Astrocyte of the spinal cord (primary cell): ENCODE measurements around the gene RASEF.

Source experiments
- DNase-seq: peaks from one replicate; pipeline ENCODE4 v3.0.0; 2011; ENCODE audit warnings: low read depth, low spot score
- H3K4me3 ChIP-seq: 2 replicates; pipeline ENCODE4 v1.5.1; 2011; ENCODE audit warnings: low read depth, mild to moderate bottlenecking, low read length, moderate library complexity
- in situ Hi-C: cut with HindIII; loops from 2 replicates; pipeline ENCODE4 v1.10.0; 2017; ENCODE audit warnings: low sequenced_read_pairs
- TF ChIP-seq, protein P1 (sequence below): IDR thresholded peaks from 2 replicates; pipeline ENCODE4 v1.5.1; 2012; ENCODE audit warnings: low read depth, mild to moderate bottlenecking, low read length, inconsistent platforms

Gene RASEF

GRCh38 chr9:82970359-82970758 lies 92.6 kb downstream of the RASEF start:
- in situ Hi-C loops = no loop called here
- TF ChIP-seq, protein P1, sequence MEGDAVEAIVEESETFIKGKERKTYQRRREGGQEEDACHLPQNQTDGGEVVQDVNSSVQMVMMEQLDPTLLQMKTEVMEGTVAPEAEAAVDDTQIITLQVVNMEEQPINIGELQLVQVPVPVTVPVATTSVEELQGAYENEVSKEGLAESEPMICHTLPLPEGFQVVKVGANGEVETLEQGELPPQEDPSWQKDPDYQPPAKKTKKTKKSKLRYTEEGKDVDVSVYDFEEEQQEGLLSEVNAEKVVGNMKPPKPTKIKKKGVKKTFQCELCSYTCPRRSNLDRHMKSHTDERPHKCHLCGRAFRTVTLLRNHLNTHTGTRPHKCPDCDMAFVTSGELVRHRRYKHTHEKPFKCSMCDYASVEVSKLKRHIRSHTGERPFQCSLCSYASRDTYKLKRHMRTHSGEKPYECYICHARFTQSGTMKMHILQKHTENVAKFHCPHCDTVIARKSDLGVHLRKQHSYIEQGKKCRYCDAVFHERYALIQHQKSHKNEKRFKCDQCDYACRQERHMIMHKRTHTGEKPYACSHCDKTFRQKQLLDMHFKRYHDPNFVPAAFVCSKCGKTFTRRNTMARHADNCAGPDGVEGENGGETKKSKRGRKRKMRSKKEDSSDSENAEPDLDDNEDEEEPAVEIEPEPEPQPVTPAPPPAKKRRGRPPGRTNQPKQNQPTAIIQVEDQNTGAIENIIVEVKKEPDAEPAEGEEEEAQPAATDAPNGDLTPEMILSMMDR = no peak
- H3K4me3 ChIP-seq = no peak overlapping the region
- DNase-seq = no peak

GRCh38 chr9:82969291-82969690 lies 93.7 kb downstream of the RASEF start:
- TF ChIP-seq, protein P1 = no peak
- in situ Hi-C loops = no loop called here
- no peak overlapping the region for H3K4me3 ChIP-seq
- no peak for DNase-seq

DNA sequence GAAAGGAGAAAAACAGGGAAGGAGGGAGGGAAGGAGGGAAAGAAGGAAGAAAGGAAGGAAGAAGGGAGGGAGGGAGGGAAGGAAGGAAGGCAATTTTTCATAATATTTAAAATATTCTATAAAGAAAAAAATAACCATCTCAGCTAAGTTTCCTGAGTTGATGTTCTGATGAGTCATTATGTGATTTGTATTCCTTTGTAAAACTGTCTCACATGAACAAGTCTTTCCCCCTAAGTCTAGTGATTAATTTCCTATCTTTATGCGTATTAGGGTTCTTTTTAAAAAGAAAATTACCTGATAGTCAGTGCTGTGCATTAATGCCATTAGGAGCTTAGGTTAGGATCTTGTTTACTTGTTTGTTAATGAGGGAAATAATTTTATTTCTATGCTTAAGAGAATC lies 94.1 kb downstream of the RASEF start:
- in situ Hi-C loops = no loop called here
- DNase-seq = no peak
- no peak overlapping the region for H3K4me3 ChIP-seq
- TF ChIP-seq, protein P1 = no peak

DNA sequence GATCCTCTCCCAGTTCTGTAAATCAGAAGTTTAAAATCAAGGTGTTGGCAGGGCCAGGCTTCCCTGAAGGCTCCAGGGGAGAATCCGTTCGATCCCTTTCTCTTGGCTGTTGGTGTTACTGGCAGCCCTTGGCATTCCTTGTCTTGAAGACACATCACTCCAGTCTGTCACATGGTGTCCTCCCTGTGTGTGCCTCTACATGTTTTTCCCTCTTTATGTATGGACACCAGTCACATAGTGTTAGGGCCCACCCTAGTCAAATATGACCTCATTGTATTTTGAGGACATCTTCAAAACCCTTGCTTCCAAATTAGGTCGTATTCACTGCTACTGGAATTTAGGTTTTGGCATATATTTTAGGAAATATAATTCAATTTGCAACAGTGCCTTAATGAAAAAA lies 94.6 kb downstream of the RASEF start:
- H3K4me3 ChIP-seq = no peak overlapping the region
- in situ Hi-C loops = no loop called here
- TF ChIP-seq, protein P1 = no peak
- no peak for DNase-seq

- DNase-seq = peak; percentile 74
- in situ Hi-C loops = no loop called here
- no peak overlapping the region for H3K4me3 ChIP-seq
- TF ChIP-seq, protein P1 = peak; percentile 84
Measured at GRCh38 chr9:82961504-82962125, 101.3 kb downstream of the RASEF start.

DNA sequence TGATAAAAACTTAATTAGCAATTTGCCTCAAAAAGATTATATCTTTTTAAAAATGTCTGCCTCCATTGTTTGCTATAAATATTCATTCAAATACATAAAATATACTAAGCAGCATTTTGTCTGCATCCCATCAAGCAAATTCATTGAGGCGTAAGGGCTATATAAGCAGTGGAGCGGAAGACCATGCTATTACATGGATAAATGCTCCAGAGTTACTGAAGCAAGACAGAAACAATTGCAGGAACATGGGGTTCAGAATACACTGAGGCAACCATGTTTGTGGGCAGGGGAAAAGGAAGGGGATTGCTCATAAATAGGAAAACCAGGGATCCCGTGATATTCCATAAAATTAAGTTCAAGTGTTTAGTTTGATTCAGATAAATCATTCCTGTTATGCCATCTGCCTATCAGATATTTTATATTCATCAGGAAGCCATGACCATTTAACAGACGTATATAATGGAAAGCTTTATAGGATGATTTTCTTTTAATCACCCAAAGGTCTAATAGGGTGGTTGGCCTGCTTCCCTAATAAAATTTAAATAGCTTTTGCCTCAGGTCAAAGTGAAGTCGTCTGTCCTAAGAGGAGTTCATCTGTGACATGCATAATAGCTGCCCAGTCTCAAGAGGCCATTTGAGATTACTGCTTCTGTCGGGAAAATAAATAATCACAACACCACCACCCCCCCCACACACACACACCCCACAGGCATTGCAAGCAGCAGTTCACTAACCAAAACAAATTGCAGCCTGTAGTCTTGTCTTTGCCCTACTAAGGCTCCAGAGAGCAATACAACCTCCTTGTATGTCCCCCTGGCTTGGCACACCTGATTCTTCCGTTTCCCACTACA lies 105.2 kb downstream of the RASEF start:
- H3K4me3 ChIP-seq = no peak overlapping the region
- TF ChIP-seq, protein P1 = no peak
- in situ Hi-C loops = no loop called here
- no peak for DNase-seq
